Right hindlimb (tissue), 1 donor: Measurements from ENCODE around the gene PTPRM.

Experiments used
- DNase-seq: peaks from one replicate; pipeline ENCODE4 v3.0.0-alpha.2; 2018

PTPRM gene

GRCh38 chr18:7813131-7813530 is 246.0 kb downstream of the PTPRM start:
- no peak for DNase-seq

DNA sequence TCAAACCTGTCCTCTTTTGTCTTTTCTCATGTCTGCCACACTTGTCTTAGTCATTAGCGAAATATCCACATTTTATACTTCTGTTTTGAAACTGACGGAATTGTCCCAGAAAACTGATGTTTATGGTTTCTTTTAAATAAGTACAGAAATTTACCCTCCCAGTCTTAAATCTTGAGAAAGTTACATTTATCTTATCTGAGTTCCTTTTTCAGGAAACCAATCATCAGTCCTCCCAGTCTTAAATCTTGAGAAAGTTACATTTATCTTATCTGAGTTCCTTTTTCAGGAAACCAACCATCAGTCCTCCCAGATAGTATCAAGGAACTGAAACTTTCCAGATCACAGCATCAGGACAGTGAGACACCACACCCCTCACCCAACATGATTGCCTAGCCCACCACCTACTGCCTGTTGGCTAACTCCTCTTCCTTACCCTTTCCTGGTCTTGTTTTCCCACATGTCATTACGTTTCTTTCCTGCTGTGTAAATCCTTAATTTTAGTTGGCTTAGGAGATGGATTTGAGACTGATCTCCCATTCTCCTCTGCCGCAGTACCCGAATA is 247.7 kb downstream of the PTPRM start:
- no peak for DNase-seq

DNA sequence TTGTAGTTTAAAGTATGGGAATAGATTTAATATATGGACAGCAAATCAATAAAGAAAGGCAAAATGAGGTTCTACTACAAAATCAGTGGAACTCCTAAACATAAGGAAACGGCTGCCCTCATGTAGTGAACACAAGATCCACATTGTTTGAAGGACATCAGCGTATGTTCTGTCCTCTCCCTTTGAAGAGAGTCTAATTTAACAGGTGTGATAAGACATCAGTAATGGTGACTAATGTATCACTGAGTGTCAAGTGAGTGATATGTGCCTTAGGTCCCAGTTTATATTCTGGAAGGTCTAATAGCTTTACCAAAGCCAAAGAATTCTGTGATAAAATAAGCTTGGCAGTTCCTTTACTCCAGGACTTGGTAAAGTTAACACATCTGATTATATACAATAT is 248.7 kb downstream of the PTPRM start:
- DNase-seq: no peak

DNA sequence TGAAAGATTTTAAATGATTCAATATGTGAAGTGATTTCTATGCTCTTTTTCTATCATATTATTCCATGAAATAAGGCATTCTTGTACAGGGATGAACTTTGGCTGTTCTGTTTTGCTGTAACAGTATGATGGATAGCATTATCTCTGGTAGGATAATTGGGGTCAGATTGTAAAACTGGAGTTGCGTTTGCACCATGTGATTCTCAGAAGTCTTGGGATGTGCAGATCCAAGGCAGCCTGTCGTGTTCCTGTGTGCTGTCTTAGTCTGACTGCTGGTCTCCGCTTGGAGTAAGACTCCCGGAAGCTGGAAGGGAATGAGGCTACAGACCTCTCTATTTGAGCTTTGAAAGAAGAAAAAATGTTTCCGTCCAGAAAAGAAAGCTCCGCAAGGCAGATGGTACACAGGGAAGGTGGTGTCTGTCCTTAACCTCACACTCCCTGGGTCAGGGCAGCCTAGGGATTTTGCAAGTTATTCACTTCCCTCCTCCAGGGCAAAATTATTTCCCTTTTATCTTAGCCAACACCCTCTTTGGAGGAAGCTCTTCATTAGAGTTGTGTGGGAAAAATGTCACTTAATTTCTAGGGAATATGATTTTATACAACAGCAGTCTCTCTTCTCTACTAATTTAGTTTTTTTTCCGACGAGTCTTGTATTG is 250.6 kb downstream of the PTPRM start:
- DNase-seq: no peak

GRCh38 chr18:7821784-7822183 is 254.7 kb downstream of the PTPRM start:
- no peak for DNase-seq

DNA sequence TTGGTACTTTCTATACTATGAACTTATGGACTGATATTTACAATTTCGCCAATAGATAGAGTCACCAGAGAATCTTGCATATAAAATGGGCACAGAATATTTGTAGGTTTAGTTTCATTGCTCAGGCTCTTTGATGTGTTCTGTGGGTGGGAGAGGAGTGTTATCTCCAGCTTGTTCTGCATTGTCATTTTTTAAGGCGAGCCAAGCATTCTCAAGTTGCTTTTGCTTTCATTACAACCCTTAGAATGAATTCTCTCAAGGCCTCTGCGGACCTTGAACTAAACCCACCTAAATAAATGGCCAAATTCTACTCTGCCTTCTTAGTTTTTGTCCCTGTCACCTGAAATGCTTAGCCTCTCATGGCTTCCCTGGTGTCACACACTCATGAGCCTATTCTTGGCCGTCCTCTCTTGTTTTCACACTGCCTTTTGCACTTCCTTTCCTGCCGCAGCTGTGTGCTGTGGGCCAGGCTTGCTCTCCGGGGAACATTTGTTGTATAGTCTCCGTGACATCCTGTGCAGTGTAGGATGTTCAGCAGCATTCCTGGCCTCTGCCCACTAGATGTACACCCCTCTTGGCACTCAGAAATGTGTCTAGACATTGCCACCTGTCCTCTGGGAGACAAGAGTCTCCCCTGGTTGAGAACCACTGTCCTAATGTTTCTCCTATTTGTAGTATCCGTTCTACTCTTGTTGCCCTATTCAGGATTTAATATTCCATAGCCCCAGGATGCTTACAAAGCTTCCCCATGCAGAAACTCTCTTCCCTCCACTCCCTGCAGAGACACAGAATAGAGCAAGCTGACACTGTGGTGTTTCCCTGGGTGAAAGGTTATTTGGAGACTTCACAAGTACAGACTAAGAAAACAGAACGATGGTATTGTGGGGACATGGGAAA is 255.6 kb downstream of the PTPRM start:
- peak; percentile 49 for DNase-seq

- DNase-seq: peak; percentile 39
Measured at GRCh38 chr18:7824970-7825369, 257.9 kb downstream of the PTPRM start.

DNA sequence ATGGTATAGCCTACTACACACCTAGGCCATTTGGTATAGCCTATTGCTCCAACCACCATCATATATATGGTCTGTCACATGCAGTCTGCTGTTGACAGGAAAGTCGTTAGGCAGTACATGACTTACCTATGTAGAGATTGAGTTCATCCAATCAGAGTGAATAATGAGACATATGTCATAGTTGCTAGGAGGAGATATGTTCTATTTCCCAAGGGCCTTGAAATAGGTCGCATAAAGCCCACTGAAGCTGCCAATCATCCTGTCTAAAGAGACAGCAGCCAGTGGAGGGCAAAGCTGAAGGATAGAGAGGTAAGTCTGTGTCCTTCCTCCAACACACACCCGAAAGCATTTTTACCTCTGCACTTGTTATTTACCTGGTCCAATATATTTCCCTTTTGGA is 263.4 kb downstream of the PTPRM start:
- no peak for DNase-seq

- no peak for DNase-seq
Measured at GRCh38 chr18:7839548-7839947, 272.4 kb downstream of the PTPRM start.

DNA sequence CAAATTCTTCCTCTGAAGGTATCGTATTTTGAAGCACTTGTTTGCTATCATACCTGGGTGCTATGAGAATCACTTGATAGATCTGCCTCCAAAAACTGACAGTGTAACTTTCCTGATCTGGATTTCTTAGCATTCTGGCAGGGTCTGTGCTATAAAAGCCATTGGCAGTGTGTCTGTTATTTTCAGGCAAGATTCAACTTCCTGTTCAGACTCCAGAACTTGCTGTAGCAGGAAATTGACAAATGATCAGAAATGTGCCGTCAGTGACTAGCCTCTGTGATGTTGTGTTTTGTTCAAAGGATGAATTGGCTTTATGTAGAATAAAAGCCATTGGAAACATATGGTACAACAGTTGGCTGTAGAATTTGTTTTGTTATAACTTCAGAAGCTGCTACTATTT is 273.3 kb downstream of the PTPRM start:
- DNase-seq: no peak

- no peak for DNase-seq
Measured at GRCh38 chr18:7844017-7844416, 276.9 kb downstream of the PTPRM start.

- DNase-seq: no peak
Measured at GRCh38 chr18:7844418-7844817, 277.3 kb downstream of the PTPRM start.

DNA sequence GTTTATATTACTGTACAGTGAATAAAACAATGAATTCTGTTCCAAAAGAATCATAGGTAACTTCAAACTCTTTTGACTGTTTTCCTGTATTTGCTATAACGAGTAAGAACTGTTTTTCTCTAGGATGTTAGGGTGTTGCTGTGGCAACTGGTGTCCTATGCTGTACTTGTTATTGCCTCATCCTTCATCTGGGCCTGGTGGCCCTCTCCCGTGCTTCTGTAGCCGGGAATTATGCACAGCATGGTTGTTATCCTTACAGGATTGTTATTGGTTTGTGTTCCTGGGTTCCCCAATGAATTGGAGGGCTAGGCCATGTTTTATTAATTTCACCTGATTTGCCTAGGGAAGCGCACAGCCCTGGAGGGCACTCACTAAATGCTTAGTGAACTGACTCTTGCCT is 279.2 kb downstream of the PTPRM start:
- no peak for DNase-seq

- no peak for DNase-seq
Measured at GRCh38 chr18:7847357-7848053, 280.4 kb downstream of the PTPRM start.

DNA sequence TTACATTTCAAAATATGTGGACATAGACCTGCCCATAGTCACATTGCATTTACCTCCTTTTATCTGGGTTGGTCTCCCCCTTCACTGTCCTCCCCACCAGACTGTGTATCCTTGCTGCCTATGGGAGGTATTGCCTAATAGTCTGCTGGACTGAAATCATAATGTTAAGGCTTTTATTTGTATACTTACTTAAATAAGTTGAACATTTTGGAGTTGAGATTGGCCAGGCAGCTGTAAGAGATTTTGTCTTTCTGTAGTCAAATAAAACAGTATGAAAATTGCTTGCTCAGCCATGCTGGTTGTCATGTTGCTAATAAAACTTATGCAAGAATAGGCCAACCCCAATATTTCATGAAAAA is 280.9 kb downstream of the PTPRM start:
- DNase-seq: no peak

DNA sequence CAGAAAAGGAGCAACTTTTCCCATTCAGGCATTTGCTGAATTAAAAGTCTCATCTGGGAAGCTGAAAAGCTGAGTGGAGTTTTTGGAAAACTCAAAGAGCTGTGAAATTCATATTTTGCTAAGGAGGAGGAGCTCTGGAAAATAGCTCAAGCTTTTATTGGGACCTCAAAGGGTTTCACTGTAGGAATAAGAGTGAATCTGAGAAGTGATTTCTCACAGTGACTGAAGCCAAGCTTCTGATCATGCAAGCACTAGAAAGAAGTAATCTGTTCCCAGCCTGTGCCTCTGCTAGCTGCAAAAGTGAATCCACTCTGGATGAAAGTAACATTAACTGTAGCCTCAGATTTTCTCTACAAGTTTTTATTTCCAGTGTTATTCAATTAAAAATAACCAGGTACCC is 283.3 kb downstream of the PTPRM start:
- DNase-seq: no peak

GRCh38 chr18:7855028-7855427 is 287.9 kb downstream of the PTPRM start:
- DNase-seq: no peak

- no peak for DNase-seq
Measured at GRCh38 chr18:7855671-7856070, 288.6 kb downstream of the PTPRM start.

DNA sequence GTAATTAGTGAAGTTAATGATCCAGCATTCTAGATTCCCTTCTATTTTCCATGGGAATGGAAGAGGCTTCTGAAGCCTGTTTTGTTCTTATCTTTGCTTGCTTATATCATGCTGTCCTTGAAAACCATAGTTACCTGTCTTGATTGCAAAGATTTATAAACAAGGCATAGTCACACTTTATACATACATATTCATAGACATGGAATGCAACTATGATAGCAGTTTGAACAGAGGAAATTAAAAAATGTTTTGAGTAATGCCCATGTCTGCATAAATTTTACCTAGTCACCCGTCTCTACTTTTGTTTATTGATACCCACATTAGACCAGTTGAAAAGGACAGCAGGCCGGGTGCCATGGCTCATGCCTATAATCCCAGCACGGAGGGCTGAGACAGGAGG is 289.0 kb downstream of the PTPRM start:
- no peak for DNase-seq

- no peak for DNase-seq
Measured at GRCh38 chr18:7856733-7857132, 289.6 kb downstream of the PTPRM start.

DNA sequence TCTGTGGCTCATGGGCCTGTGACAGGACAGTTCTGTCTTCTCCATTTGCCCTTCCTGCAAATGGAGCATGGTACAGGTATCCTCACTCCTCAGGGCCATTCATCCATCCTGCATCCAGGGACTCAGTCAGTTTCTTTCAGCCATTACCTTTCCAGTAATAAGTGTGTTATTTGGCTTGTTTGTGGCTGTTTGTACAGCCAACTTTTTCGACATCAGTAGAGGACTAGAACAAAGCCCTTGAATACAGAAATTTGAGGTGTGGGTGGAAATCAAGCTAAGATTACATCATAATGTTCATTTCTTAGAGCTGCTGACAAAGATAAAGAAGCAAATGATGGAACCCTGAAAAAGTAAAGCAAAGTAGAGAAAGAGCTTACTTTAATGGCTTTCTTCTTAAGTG is 290.4 kb downstream of the PTPRM start:
- DNase-seq: no peak

DNA sequence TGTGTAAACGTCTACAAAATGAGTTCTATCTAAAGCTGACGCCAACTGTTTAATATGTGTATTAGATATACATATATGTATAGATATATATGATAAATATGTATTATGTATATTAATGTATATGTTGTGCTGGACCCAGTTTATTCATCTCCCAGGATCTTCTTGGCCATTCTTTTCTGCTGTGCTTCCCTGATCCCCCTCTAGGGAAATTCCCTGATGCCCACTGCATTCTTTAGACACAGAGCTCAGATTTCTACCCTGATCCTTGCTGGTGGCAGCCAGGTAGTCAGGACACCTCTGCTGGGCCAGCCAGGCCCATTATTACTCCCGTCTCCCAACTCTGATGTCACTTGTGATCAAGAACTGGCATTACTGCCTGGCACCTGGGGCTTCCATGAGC is 292.0 kb downstream of the PTPRM start:
- DNase-seq: no peak

GRCh38 chr18:7870266-7870665 is 303.1 kb downstream of the PTPRM start:
- no peak for DNase-seq

GRCh38 chr18:7870855-7871254 is 303.7 kb downstream of the PTPRM start:
- no peak for DNase-seq
